ENCODE results near the gene SRSF7. TPM values are rescaled to one million over a fixed set of nuclear protein-coding genes. Genes with fewer than 3 reads are reported as not detected.

The SRSF7 gene
- total RNA-seq, 5 donors from 2014 or later (not counting 1 experiment from before 2014, with no cell fraction given), result 252 to 649 (median 265) TPM

GRCh38 chr2:38700113-38700785 lies 50.9 kb downstream of the SRSF7 start:
- H3K9me3 Mint-ChIP-seq, result peaks cover 0 to 7% (median 0%) of the 10 kb centered on the region in 3 donors
- peak overlapping the region; percentile 91 to 97 for H3K27ac Mint-ChIP-seq
- H3K36me3 Mint-ChIP-seq, result peaks cover 36% of the 10 kb centered on the region
- DNase-seq, result peak in 1 of 35 experiments; percentile 43
- WGBS (ENCODE audit: insufficient coverage), result no CpG with 5 or more reads among the region's 9 CpGs
- H3K36me3 ChIP-seq (ENCODE audit: control insufficient read depth in 2 of 2, extremely low read depth in 1 of 2, insufficient read depth in 1 of 2, low read length in 1 of 2), result no peaks in the 10 kb centered on the region
- no peaks in the 10 kb centered on the region for H3K27me3 Mint-ChIP-seq
- no peaks in the 10 kb centered on the region for H3K27me3 ChIP-seq (replicated peaks in 1 of 2; ENCODE audit: control insufficient read depth in 2 of 2, extremely low read depth in 1 of 2, insufficient read depth in 2 of 2, low read length in 1 of 2)
- H3K9me3 ChIP-seq, result no peaks in the 10 kb centered on the region
- H3K4me1 ChIP-seq (ENCODE audit: control insufficient read depth in 1 of 2, extremely low read depth in 1 of 2, insufficient read depth in 2 of 2, low read length in 2 of 2), result peaks cover 0 to 39% of the 10 kb centered on the region in 2 experiments
- ATAC-seq (replicated peaks in 1 of 4), result peak in 2 of 4 experiments; percentile 47 to 52
- H3K4me3 Mint-ChIP-seq, result peak overlapping the region; percentile 34 to 72 (median 49)
- ChIA-PET CTCF (interaction anchor here (0.6 to 1.4 kb wide), 5 partner anchors 9 to 118 kb away, joined by 3 read pairs; partner anchors contain the start of gene HNRNPLL (in 1 of the 2)), POLR2A (interaction anchor here in 1 of 2 donors (0.8 to 1.2 kb wide), 2 partner anchors 9 to 48 kb away, joined by 3 to 4 read pairs; no protein-coding TSS in a partner anchor)
- peak overlapping the region in 1 of 2 donors; percentile 31 for H3K4me3 ChIP-seq (ENCODE audit: control insufficient read depth in 1 of 2, extremely low read depth in 1 of 2, low read length in 1 of 2)
- peaks cover 40 to 71% (median 53%) of the 10 kb centered on the region in 3 donors for H3K4me1 Mint-ChIP-seq
- H3K27ac ChIP-seq (ENCODE audit: low read length), result peak overlapping the region; percentile 91

DNA sequence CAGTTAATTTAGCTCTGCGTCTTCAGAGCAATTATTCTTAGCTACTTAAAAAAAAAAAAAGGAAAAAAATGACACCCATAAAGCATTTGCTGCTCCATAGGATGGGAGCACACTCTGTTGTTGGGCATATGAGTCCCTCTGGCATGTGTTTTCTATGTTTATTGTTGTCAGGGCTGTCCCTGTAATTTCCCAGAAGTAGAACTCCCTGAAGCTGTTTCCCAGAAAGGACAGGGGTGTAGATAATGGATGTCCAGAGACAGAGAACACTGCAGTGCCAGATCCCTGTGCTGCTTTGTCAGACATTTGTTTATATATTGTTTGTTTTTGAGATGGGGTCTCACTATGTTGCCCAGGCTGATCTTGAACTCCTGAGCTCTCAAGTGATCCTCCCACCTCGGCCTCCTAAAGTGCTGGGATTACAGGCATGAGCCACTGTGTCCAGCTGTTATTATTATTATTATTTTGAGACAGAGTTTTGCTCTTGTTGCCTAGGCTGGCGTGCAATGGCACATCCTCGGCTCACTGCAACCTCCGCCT lies 52.6 kb downstream of the SRSF7 start:
- Mint-ChIP-seq H3K27ac (peak overlapping the region; percentile 66 to 71), H3K36me3 (peaks cover 37% of the 10 kb centered on the region), H3K4me1 (peaks cover 42 to 80% (median 57%) of the 10 kb centered on the region in 3 donors), H3K4me3 (no peak overlapping the region), H3K27me3 (no peaks in the 10 kb centered on the region), H3K9me3 (peaks cover 0 to 7% (median 0%) of the 10 kb centered on the region in 3 donors)
- H3K4me1 ChIP-seq (ENCODE audit: control insufficient read depth in 1 of 2, extremely low read depth in 1 of 2, insufficient read depth in 2 of 2, low read length in 2 of 2), result peaks cover 0 to 45% of the 10 kb centered on the region in 2 experiments
- H3K9me3 ChIP-seq, result no peaks in the 10 kb centered on the region
- H3K27me3 ChIP-seq (replicated peaks in 1 of 2; ENCODE audit: control insufficient read depth in 2 of 2, extremely low read depth in 1 of 2, insufficient read depth in 2 of 2, low read length in 1 of 2), result no peaks in the 10 kb centered on the region
- ChIA-PET CTCF (interaction anchor here (0.6 to 1.6 kb wide), 5 partner anchors 11 to 117 kb away, joined by 3 to 5 read pairs (median 3); partner anchors contain the start of gene SRSF7 (in 1 of the 2)), POLR2A (interaction anchor here (0.6 to 0.9 kb wide), 3 partner anchors 53 to 64 kb away, joined by 3 to 5 read pairs (median 5); no protein-coding TSS in a partner anchor)
- ATAC-seq (replicated peaks in 1 of 4) (no peak), DNase-seq (no peak)
- no peak overlapping the region for H3K4me3 ChIP-seq (ENCODE audit: control insufficient read depth in 1 of 2, extremely low read depth in 1 of 2, low read length in 1 of 2)
- H3K27ac ChIP-seq (ENCODE audit: low read length), result peak overlapping the region; percentile 92
- no CpG with 5 or more reads among the region's 5 CpGs for WGBS (ENCODE audit: insufficient coverage)
- H3K36me3 ChIP-seq (ENCODE audit: control insufficient read depth in 2 of 2, extremely low read depth in 1 of 2, insufficient read depth in 1 of 2, low read length in 1 of 2), result no peaks in the 10 kb centered on the region

DNA sequence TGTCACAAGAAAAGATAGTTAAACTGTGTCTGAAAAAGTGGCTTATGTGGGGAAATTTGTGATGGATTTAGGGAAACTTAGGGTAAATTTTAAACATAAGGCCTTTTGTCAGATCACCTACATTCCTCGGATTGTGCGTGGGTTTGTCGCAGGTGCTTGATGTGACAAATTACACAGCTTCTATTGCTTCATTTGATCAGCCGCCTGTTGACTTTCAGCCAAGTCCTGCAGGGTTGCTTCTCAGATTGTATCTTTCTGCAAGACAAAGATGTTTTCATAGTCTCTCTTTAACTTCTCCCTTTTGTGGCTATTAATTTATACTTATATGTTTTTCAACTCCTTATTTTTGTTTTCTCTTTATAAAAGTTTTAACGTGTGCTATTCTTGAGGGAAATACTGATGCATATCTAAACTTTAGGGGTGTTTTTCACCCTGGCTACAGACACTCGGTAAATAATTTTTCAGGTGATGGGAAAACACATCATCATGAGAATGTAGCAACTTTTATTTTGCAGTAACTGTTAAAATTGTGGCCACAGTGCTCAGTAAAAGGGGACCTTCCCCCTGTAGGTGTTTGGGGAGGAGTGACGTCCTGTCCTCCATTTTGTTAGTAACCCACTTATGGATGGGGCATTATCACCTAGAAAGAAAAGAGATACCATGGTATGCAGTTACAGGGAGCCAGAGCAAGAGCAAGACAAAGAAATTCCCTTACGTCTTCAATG lies 53.9 kb downstream of the SRSF7 start:
- CTCF ChIA-PET, result interaction anchor here in 1 of 2 donors (0.8 to 2.4 kb wide), 3 partner anchors 13 to 15 kb away, joined by 3 to 8 read pairs (median 4); no protein-coding TSS in a partner anchor
- peaks cover 0 to 7% (median 0%) of the 10 kb centered on the region in 3 donors for H3K9me3 Mint-ChIP-seq
- Histone ChIP-seq H3K36me3 (ENCODE audit: control insufficient read depth in 2 of 2, extremely low read depth in 1 of 2, insufficient read depth in 1 of 2, low read length in 1 of 2) (peaks cover 0 to 7% of the 10 kb centered on the region in 2 donors), H3K9me3 (no peaks in the 10 kb centered on the region), H3K27me3 (replicated peaks in 1 of 2; ENCODE audit: control insufficient read depth in 2 of 2, extremely low read depth in 1 of 2, insufficient read depth in 2 of 2, low read length in 1 of 2) (no peaks in the 10 kb centered on the region), H3K4me3 (ENCODE audit: control insufficient read depth in 1 of 2, extremely low read depth in 1 of 2, low read length in 1 of 2) (peak overlapping the region in 1 of 2 donors; percentile 3), H3K27ac (ENCODE audit: low read length) (peak overlapping the region; percentile 92), H3K4me1 (ENCODE audit: control insufficient read depth in 1 of 2, extremely low read depth in 1 of 2, insufficient read depth in 2 of 2, low read length in 2 of 2) (peaks cover 0 to 53% of the 10 kb centered on the region in 2 experiments)
- peak in 33 of 35 experiments; percentile 8 to 78 (median 42) for DNase-seq
- peaks cover 50 to 86% (median 64%) of the 10 kb centered on the region in 3 donors for H3K4me1 Mint-ChIP-seq
- H3K36me3 Mint-ChIP-seq, result peaks cover 40% of the 10 kb centered on the region
- whole genome bisulfite sequencing (ENCODE audit: insufficient coverage), result no CpG with 5 or more reads among the region's 8 CpGs
- ATAC-seq (replicated peaks in 1 of 4), result peak; percentile 47 to 77 (median 64)
- POLR2A ChIA-PET, result interaction anchor here in 1 of 2 donors (0.5 to 1.8 kb wide), 2 partner anchors 15 to 110 kb away, joined by 4 to 14 read pairs; no protein-coding TSS in a partner anchor
- no peaks in the 10 kb centered on the region for H3K27me3 Mint-ChIP-seq
- peak overlapping the region; percentile 86 to 98 for H3K27ac Mint-ChIP-seq
- H3K4me3 Mint-ChIP-seq, result peak overlapping the region in 2 of 3 donors; percentile 40 to 63

Other genes starting within 250 kb of the SRSF7 start
- 10 to 100 TPM; 28.1 to 69.0 (median 35.2) TPM for gene HNRNPLL, start 148.4 kb downstream of the SRSF7 start, total RNA-seq
- 10 to 100 TPM; 14.3 to 29.4 (median 17.3) TPM for gene GALM, start 85.2 kb downstream of the SRSF7 start, total RNA-seq
- gene GEMIN6, start 26.8 kb upstream of the SRSF7 start, total RNA-seq, result 10 to 100 TPM in 3 of 5 donors, 1 to 10 TPM in 2; 4.2 to 16.3 (median 11.8) TPM
- 10 to 100 TPM; 14.2 to 20.5 (median 16.0) TPM for gene DHX57, start 124.6 kb upstream of the SRSF7 start, total RNA-seq
- gene MORN2, start 124.6 kb upstream of the SRSF7 start, total RNA-seq, result 1 to 10 TPM; 1.1 to 2.1 (median 1.5) TPM
- under 1 TPM in 3 of 5 donors, not detected in 2; 0.15 to 0.26 (median 0.16) TPM for gene ARHGEF33, start 138.5 kb upstream of the SRSF7 start, total RNA-seq

Measured in T-cell (primary cell).